H1 (cell line): ENCODE results near the gene STEAP4. TPM values are rescaled to one million over a fixed set of nuclear protein-coding genes. Genes with fewer than 3 reads are reported as not detected.

Experiments used
- BACH1 ChIP-seq: IDR thresholded peaks from 2 replicates; pipeline ENCODE4 v1.6.1; 2012; ENCODE audit warnings: low read length, improper control_type of control experiment
- HDAC6 ChIP-seq: IDR thresholded peaks from one replicate; pipeline ENCODE4 v1.7.1; 2012; ENCODE audit warnings: low read depth, mild to moderate bottlenecking, inconsistent platforms, low read length, moderate library complexity
- polyA plus RNA-seq, 7 experiments: library from polyadenylated mRNA; depleted of rRNA in 3 of 7; stranded (reverse) in 5 of 7; unstranded in 2 of 7; fragments of >200 nt in 5 of 7; fragments of 200-250 nt in 2 of 7; gene quantifications; 1 replicate in 5 of 7; 2 replicates in 1 of 7; 4 replicates in 1 of 7; pipeline versions ENCODE4 v1.2.1 to v1.2.3, GENCODE V29; 2011 to 2013; ENCODE audit warnings: missing spikeins in 2 of 7, mixed read lengths in 2 of 7
- total RNA-seq: library from RNA; stranded (reverse); fragmentation: NEBNext Ultra II Directional; extraction: Animal tissue kit (Norgen Biotek cat#: 25700); gene quantifications from 2 replicates; pipeline ENCODE4 v1.2.1, GENCODE V29; 2021

Gene STEAP4
- total and polyA plus RNA-seq, 2 of the 8 experiments (the other 6 are each of a cell fraction or from before 2014, with no cell fraction given), result under 0.01 TPM; not detected in 1

GRCh38 chr7:88260719-88261118 is 46.0 kb downstream of the STEAP4 start (continued):
- no peak for TF ChIP-seq HDAC6
- TF ChIP-seq BACH1, result no peak
